Measurements from ENCODE around the gene KEL.

The KEL gene

DNA sequence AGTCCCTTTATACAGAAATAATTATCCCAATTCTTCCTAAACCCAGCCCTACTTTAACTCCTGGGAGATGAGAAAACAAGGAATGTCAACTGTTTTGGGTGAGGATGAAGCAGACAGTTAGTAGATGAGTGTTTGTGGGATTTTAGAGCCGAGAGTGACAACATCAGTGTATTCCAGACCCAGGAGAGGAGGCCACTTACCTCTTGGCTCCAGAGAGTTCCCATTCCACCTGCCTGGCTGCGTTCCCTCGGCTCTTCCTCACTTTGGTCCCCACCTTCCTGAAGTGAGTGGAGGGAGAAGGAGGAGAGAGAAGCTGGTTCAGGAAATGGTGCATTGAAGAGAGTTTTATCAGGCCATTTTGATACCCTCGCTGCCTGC is 579 bp downstream of the KEL start:
- DNase-seq (ENCODE audit: insufficient read length, low spot score), result no peak
- FAIRE-seq, result no peak
- TF ChIP-seq, protein P1, sequence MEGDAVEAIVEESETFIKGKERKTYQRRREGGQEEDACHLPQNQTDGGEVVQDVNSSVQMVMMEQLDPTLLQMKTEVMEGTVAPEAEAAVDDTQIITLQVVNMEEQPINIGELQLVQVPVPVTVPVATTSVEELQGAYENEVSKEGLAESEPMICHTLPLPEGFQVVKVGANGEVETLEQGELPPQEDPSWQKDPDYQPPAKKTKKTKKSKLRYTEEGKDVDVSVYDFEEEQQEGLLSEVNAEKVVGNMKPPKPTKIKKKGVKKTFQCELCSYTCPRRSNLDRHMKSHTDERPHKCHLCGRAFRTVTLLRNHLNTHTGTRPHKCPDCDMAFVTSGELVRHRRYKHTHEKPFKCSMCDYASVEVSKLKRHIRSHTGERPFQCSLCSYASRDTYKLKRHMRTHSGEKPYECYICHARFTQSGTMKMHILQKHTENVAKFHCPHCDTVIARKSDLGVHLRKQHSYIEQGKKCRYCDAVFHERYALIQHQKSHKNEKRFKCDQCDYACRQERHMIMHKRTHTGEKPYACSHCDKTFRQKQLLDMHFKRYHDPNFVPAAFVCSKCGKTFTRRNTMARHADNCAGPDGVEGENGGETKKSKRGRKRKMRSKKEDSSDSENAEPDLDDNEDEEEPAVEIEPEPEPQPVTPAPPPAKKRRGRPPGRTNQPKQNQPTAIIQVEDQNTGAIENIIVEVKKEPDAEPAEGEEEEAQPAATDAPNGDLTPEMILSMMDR (IDR thresholded peaks at IDR 0.05; ENCODE audit: insufficient read depth, missing control alignments), result no peak

DNA sequence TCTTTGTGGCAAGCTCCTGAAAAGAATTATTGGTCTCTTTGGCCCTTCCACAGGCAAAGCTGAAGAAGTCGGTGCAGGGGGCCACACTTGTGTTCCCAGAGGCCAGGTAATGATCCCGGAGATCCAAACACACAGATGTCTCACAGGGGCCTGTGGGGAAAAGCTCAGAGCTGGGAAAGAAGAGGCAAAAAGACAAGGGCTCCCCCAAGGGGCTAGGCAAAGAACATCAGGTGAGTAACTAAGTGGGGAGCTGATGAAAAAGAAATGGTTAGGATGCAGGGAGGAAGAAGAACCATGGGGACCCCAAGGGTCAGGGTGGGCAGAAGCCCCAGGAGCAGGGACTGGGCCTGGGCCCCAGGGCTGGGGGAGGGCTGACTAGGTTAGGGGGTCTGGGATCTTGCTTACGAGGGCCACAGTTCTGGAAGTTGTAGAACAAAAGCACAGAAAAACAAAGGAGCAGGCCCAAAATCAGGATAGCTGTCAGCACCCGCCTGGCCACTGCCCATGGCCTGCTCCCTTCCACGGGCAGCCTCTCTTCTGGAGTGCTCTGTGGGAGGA is 1.1 kb downstream of the KEL start:
- no peak for DNase-seq (ENCODE audit: insufficient read length, low spot score)
- TF ChIP-seq, protein P1 (IDR thresholded peaks at IDR 0.05; ENCODE audit: insufficient read depth, missing control alignments), result no peak
- no peak for FAIRE-seq

DNA sequence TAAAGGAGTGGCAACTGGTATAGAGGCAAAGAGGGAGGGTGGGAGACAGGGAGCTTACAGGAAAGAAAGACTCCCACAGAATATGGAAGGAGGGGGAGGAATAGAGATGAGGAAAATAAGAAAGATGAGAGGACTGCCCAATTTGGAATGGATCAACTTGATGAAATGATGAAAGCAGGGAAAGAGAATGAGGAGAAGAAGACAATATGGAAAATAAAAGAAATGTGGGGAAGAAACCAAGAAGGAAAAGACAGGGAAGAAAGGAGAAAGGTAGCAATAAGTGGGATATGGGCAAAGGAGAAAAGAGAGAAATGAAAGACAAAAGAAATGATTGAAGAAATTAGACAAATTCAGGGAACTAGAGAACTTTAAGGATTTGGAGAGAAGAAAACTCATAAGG is 3.0 kb downstream of the KEL start:
- DNase-seq (ENCODE audit: insufficient read length, low spot score) (no peak), FAIRE-seq (no peak)
- TF ChIP-seq, protein P1 (IDR thresholded peaks at IDR 0.05; ENCODE audit: insufficient read depth, missing control alignments), result no peak

DNA sequence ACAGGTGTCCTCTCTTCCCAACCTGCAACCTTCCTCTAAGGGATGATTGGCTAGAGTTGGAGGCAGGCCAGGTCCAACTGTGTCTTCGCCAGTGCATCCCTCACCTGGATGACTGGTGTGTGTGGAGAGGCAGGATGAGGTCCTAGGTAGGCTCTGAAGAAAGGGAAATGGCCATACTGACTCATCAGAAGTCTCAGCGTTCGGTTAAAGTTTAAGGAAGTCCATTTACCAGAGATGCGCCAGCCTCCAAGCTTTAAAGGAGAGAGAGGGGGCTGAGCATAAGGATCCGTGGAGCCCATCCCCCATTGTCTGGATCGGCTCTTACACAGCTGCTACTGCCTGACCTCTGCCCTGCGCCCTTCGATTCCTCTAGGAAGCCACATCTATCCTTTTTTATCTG is 4.4 kb downstream of the KEL start:
- TF ChIP-seq, protein P1 (IDR thresholded peaks at IDR 0.05; ENCODE audit: insufficient read depth, missing control alignments), result no peak
- DNase-seq (ENCODE audit: insufficient read length, low spot score) (no peak), FAIRE-seq (no peak)

DNA sequence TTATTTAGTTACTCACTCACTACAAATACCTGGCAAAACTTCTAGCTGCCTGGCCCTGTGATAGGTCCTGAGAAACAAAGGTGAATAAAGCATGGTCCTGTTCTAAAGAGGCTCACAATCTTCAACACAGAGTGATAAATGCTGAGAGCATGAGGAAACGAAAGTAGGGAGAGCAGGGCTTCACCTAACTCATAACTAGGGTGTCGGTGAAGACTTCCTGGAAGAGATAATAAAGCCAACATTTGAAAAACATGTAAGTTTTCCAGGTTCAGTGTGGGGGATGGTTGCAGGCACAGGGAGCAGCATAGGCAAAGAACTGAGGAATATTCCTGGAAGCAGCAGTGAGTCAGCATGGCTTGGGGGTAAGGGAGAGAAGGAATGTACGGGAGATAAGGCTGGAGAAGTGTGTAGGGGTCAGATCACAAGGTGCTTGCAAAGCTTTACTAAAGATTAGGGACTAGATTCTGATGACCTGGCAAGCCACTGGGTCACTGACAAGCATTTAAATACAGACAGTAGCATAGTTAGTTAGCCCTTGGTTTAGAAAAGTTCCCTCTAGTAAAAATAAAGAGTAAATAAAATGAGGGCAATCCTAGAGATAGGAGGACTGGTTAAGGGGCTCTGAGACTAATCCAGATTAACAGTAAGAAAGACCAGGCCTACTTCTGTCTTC is 5.1 kb downstream of the KEL start:
- DNase-seq (ENCODE audit: insufficient read length, low spot score) (no peak), FAIRE-seq (no peak)
- TF ChIP-seq, protein P1 (IDR thresholded peaks at IDR 0.05; ENCODE audit: insufficient read depth, missing control alignments), result no peak

DNA sequence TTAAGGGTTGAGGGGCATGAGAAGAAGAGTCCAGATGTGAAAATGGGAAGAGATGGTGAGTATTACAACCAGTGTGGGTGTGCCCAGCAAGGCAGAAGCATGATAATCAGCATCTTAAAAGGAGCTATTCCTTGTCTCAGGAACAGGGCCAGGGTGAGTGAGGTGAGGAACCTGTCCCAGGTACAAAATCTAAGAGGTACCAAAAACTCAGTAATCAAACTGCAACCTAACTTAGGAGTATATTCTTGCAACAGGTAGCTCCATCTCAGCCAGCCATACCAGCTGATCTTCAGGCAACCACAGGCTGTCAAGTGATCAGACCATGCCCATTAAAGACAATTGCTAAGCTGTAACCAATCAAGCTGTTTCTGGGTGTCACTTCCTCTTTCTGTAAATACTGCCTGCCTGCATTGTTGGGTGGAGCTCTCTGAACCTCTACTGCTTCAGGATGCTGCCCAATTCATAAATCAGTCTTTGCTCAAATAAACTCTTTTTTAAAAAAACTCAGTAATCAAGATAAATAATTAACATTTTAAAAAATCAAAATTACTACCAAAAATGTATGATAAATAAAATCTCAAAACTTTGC is 7.4 kb downstream of the KEL start:
- TF ChIP-seq, protein P1 (IDR thresholded peaks at IDR 0.05; ENCODE audit: insufficient read depth, missing control alignments), result no peak
- DNase-seq (ENCODE audit: insufficient read length, low spot score), result no peak
- FAIRE-seq, result no peak

DNA sequence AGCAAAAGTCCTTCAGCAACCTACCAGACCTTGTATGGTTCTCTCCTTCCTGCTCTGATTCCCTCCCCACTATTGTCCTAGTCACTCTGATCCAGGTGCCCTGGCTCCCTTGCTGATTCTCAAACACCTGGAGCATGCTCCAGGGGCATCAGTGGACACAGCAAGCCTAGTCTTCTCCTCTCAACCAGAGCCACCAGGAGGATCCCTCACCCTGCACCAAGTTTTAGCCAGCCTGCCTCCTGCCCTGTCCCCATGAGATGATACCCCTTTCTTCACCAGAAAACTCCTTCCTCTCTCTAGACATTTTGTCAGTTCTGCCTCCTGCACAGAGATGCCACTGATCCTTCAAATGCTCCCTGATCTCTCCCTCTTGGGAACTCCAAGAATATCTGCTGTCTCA is 11.9 kb downstream of the KEL start:
- FAIRE-seq (no peak), DNase-seq (ENCODE audit: insufficient read length, low spot score) (no peak)
- TF ChIP-seq, protein P1 (IDR thresholded peaks at IDR 0.05; ENCODE audit: insufficient read depth, missing control alignments), result no peak
